ENCODE results near the gene RDH8. TPM values are rescaled to one million over a fixed set of nuclear protein-coding genes. Genes with fewer than 3 reads are reported as not detected.

The RDH8 gene
- total and polyA plus RNA-seq, 2 of the 8 experiments (the other 6 are each of a cell fraction or from before 2014, with no cell fraction given) = 0.38 TPM; not detected in 1

- no peak overlapping the region for H2BK20ac ChIP-seq (ENCODE audit: low read length)
- no peaks in the 10 kb centered on the region for H3K79me2 ChIP-seq (ENCODE audit: control insufficient read depth in 1 of 2, insufficient read depth in 2 of 2, low read length in 2 of 2)
- WGBS, 2 experiments (ENCODE audit: extremely low coverage in 1 of 2, insufficient coverage in 1 of 2, insufficient read length in 1 of 2, insufficient replicate concordance in 2 of 2, low coverage in 1 of 2, low lambda C conversion rate in 2 of 2, missing lambda C conversion rate in 1 of 2) = 85% methylated on average over 2 of the region's 8 CpGs; no CpG with 5 or more reads in 1 of the 2 experiments
- no peaks in the 10 kb centered on the region for H3K9me3 ChIP-seq (ENCODE audit: insufficient read depth in 2 of 2, low read depth in 1 of 2, low read length in 1 of 2)
- no peak overlapping the region for H4K91ac ChIP-seq (replicated peaks; ENCODE audit: insufficient read length, low read length)
- no peak overlapping the region for H4K8ac ChIP-seq (ENCODE audit: extremely low read depth, insufficient read depth, low read length)
- no peak overlapping the region for H3K27ac ChIP-seq (ENCODE audit: low read depth, low read length)
- H3K36me3 ChIP-seq (ENCODE audit: control insufficient read depth in 2 of 4, insufficient read depth in 4 of 4, low read length in 3 of 4) = no peaks in the 10 kb centered on the region
- H3K27me3 ChIP-seq (replicated peaks in 1 of 4; ENCODE audit: control insufficient read depth in 3 of 4, extremely low read depth in 1 of 4, insufficient read depth in 3 of 4, low read length in 3 of 4) = peaks cover 0 to 10% (median 7%) of the 10 kb centered on the region in 4 experiments; a peak in 6 of 7 replicates
- H3K9ac ChIP-seq (replicated peaks in 1 of 4; ENCODE audit: extremely low read depth in 1 of 4, low read depth in 3 of 4, low read length in 3 of 4) = no peak overlapping the region
- no peak overlapping the region for H2BK120ac ChIP-seq (replicated peaks; ENCODE audit: low read depth, low read length)
- TF ChIP-seq RAD21 (IDR thresholded peaks at IDR 0.05 in 1 of 2, conservative IDR thresholded peaks at IDR 0.05 in 1 of 2; ENCODE audit: low read depth in 2 of 2, low read length in 2 of 2) = no peak
- TF ChIP-seq SP4 (IDR thresholded peaks at IDR 0.05; ENCODE audit: low read length) = no peak
- peaks cover 0 to 1% of the 10 kb centered on the region in 2 experiments for H4K20me1 ChIP-seq (replicated peaks in 1 of 2; ENCODE audit: control insufficient read depth in 1 of 2, insufficient read depth in 2 of 2, low read length in 2 of 2)
- H2AK5ac ChIP-seq (ENCODE audit: low read depth, low read length) = no peak overlapping the region
- no peak overlapping the region for H3K56ac ChIP-seq (replicated peaks; ENCODE audit: insufficient read length, low read depth, low read length)
- no peak overlapping the region for H3K18ac ChIP-seq (ENCODE audit: extremely low read depth, low read length)
- no peak overlapping the region for H3K23ac ChIP-seq (ENCODE audit: insufficient read length)
- H2BK5ac ChIP-seq (ENCODE audit: low read depth, low read length) = no peak overlapping the region
- H2BK15ac ChIP-seq (ENCODE audit: low read length) = no peak overlapping the region
- H3K4me3 ChIP-seq (ENCODE audit: extremely low read depth in 1 of 4, insufficient read depth in 2 of 4, low read depth in 3 of 4, low read length in 4 of 4) = no peak overlapping the region
- FAIRE-seq = no peak
- H3K14ac ChIP-seq (ENCODE audit: insufficient read length) = no peak overlapping the region
- ChIA-PET POLR2A (ENCODE audit: partially characterized antibody) (no interaction called here), CTCF (ENCODE audit: partially characterized antibody) (interaction anchor here (1.0 to 1.2 kb wide), 2 partner anchors 30 to 38 kb away, joined by 3 to 5 read pairs; no protein-coding TSS in a partner anchor)
- no peak overlapping the region for H2AFZ ChIP-seq (ENCODE audit: low read length)
- no peak overlapping the region for H4K5ac ChIP-seq (ENCODE audit: insufficient read length, low read depth, low read length)
- no peak overlapping the region for H3K4me2 ChIP-seq (ENCODE audit: insufficient read depth in 1 of 2, low read depth in 2 of 2, low read length in 2 of 2)
- no peak for DNase-seq (ENCODE audit: low read depth in 1 of 2, low spot score in 2 of 2)
- no peaks in the 10 kb centered on the region for H3K79me1 ChIP-seq (ENCODE audit: low read depth, low read length)
- H3K23me2 ChIP-seq (ENCODE audit: low read depth, low read length) = peaks cover 13% of the 10 kb centered on the region; the same call in 1 of the 2 replicates
- H2BK12ac ChIP-seq (ENCODE audit: low read depth, low read length) = no peak overlapping the region
- peaks cover 0 to 9% (median 0%) of the 10 kb centered on the region in 4 experiments; a peak in 2 of 7 replicates for H3K4me1 ChIP-seq (replicated peaks in 1 of 4; ENCODE audit: control insufficient read depth in 3 of 4, insufficient read depth in 4 of 4, low read length in 3 of 4)
- no peak overlapping the region for H3K4ac ChIP-seq (replicated peaks; ENCODE audit: insufficient read length, low read depth, low read length)
Observed at GRCh38 chr19:9970481-9970880, 42.8 kb upstream of the RDH8 start.

Data from H1 (cell line).